ENCODE results near the gene TMEFF1. TPM values are rescaled to one million over a fixed set of nuclear protein-coding genes. Genes with fewer than 3 reads are reported as not detected.

TMEFF1 gene
- 1.0 to 1.3 TPM (median 1.1 TPM) in 5 replicates for total RNA-seq (2022; extraction: Qiagen RNA extraction; ENCODE audit: low read depth)

GRCh38 chr9:100472788-100473275 lies at the start of gene TMEFF1:
Gene TMEFF1, plus strand, starts transcription at chr9:100473149. Its CDS starts 396 bp downstream, at chr9:100473545.

GRCh38 chr9:100426530-100427365 lies 46.2 kb upstream of the TMEFF1 start, which contains the start of gene MSANTD3:
Gene MSANTD3, plus strand, starts transcription at chr9:100427143. Its CDS starts 14,796 bp downstream, at chr9:100441939.

GRCh38 chr9:100577776-100578448 lies 105.0 kb downstream of the TMEFF1 start, which contains the start of gene CAVIN4:
Gene CAVIN4, plus strand, starts transcription at chr9:100578079. Its CDS starts 65 bp downstream, at chr9:100578144.

Other genes with a start within 250 kb of the TMEFF1 start
- 25.8 to 28.3 TPM (median 27.0 TPM) in 5 replicates for gene TEX10, start 120.2 kb upstream of the TMEFF1 start, total RNA-seq (2022; extraction: Qiagen RNA extraction; ENCODE audit: low read depth)
- 58.0 to 75.2 TPM (median 67.3 TPM) in 5 replicates for gene MSANTD3, start 46.0 kb upstream of the TMEFF1 start, total RNA-seq (2022; extraction: Qiagen RNA extraction; ENCODE audit: low read depth)
- 0.35 to 0.65 TPM (median 0.45 TPM) in 5 replicates for gene CAVIN4, start 104.9 kb downstream of the TMEFF1 start, total RNA-seq (2022; extraction: Qiagen RNA extraction; ENCODE audit: low read depth)

Data from A549 treated with GW870086 at 1 μM for 4 hours (cell line).